HEK293 (cell line): Measurements from ENCODE around the gene EXOC3.

ENCODE experiments used
- CTCF ChIA-PET: fragments of 350-600 bp; formaldehyde crosslinking; extraction: SDS; loops from one replicate; lab custom pipeline; 2021; ENCODE audit warnings: antibody characterized with exemption; lab: Yijun Ruan, JAX
- POLR2A ChIA-PET: fragments of 300-600 bp; formaldehyde crosslinking; extraction: SDS; loops from one replicate; lab custom pipeline; 2020; ENCODE audit warnings: antibody characterized with exemption, inconsistent platforms; lab: Yijun Ruan, JAX
- H3K27ac ChIP-seq: fragments of 200-500 bp; sonication (Bioruptor generic); 2 replicates; pipeline ENCODE4 v1.5.1; 2014; ENCODE audit warnings: low read depth, low read length, control low read depth, inconsistent platforms; ENCODE audit errors: extremely low read depth
- H3K36me3 ChIP-seq, 2 experiments: fragments of 200-500 bp in 1 of 2; sonication (Bioruptor generic) in 1 of 2; 1 replicate in 1 of 2; 2 replicates in 1 of 2; pipeline ENCODE4 v1.5.1; 2014 to 2017; ENCODE audit warnings: inconsistent platforms in 2 of 2, low read length in 2 of 2; ENCODE audit not compliant: control insufficient read depth in 2 of 2, insufficient read depth in 1 of 2
- H3K4me1 ChIP-seq: fragments of 200-500 bp; sonication (Bioruptor generic); 2 replicates; pipeline ENCODE4 v1.5.1; 2014; ENCODE audit warnings: mild to moderate bottlenecking, low read length, inconsistent platforms; ENCODE audit not compliant: control insufficient read depth, insufficient read depth
- H3K4me3 ChIP-seq: 2 replicates; pipeline ENCODE4 v1.5.1; 2011; ENCODE audit warnings: low read depth, mild to moderate bottlenecking, control low read depth, low read length, moderate library complexity
- H3K9me3 ChIP-seq: fragments of 200-500 bp; sonication (Bioruptor generic); 2 replicates; pipeline ENCODE4 v1.5.1; 2014; ENCODE audit warnings: low read depth, low read length, inconsistent platforms; ENCODE audit not compliant: control insufficient read depth, insufficient read depth
- BCL6B ChIP-seq: fragments of 450-650 bp; formaldehyde crosslinking; IDR thresholded peaks from 2 replicates; pipeline ENCODE4 v1.5.1; 2017; ENCODE audit warnings: missing biosample characterization, missing genetic modification characterization
- GFI1B ChIP-seq: fragments of 450-650 bp; formaldehyde crosslinking; IDR thresholded peaks from 2 replicates; pipeline ENCODE4 v1.5.1; 2016; ENCODE audit warnings: missing biosample characterization, missing genetic modification characterization
- YY2 ChIP-seq: fragments of 450-650 bp; formaldehyde crosslinking; IDR thresholded peaks from 2 replicates; pipeline ENCODE4 v1.5.1; 2016; ENCODE audit warnings: missing biosample characterization, missing genetic modification characterization
- ZBTB17 ChIP-seq: fragments of 450-650 bp; formaldehyde crosslinking; IDR thresholded peaks from 2 replicates; pipeline ENCODE4 v1.5.1; 2016; ENCODE audit warnings: missing biosample characterization, missing genetic modification characterization
- ZBTB20 ChIP-seq: fragments of 450-650 bp; formaldehyde crosslinking; IDR thresholded peaks from 2 replicates; pipeline ENCODE4 v1.5.1; 2016; ENCODE audit warnings: missing biosample characterization, missing genetic modification characterization
- ZBTB48 ChIP-seq: fragments of 450-650 bp; formaldehyde crosslinking; IDR thresholded peaks from 2 replicates; pipeline ENCODE4 v1.5.1; 2016; ENCODE audit warnings: missing biosample characterization, missing genetic modification characterization
- ZBTB49 ChIP-seq: fragments of 450-650 bp; formaldehyde crosslinking; IDR thresholded peaks from 2 replicates; pipeline ENCODE4 v1.5.1; 2016; ENCODE audit warnings: missing biosample characterization, missing genetic modification characterization, low read depth
- ZBTB6 ChIP-seq: fragments of 450-650 bp; formaldehyde crosslinking; IDR thresholded peaks from 2 replicates; pipeline ENCODE4 v1.5.1; 2017; ENCODE audit warnings: missing biosample characterization, missing genetic modification characterization
- ZFHX2 ChIP-seq: fragments of 450-650 bp; formaldehyde crosslinking; conservative IDR thresholded peaks from 2 replicates; pipeline ENCODE4 v1.5.1; 2016; ENCODE audit warnings: missing biosample characterization, missing genetic modification characterization
- ZNF112 ChIP-seq: fragments of 450-650 bp; formaldehyde crosslinking; IDR thresholded peaks from 2 replicates; pipeline ENCODE4 v1.5.0; 2017; ENCODE audit warnings: missing biosample characterization, missing genetic modification characterization
- ZNF121 ChIP-seq: fragments of 450-650 bp; formaldehyde crosslinking; IDR thresholded peaks from 2 replicates; pipeline ENCODE4 v1.5.1; 2016; ENCODE audit warnings: missing biosample characterization, missing genetic modification characterization
- ZNF132 ChIP-seq: fragments of 450-650 bp; formaldehyde crosslinking; IDR thresholded peaks from 2 replicates; pipeline ENCODE4 v1.5.1; 2017; ENCODE audit warnings: missing biosample characterization, missing genetic modification characterization, borderline replicate concordance
- ZNF157 ChIP-seq: fragments of 450-650 bp; formaldehyde crosslinking; IDR thresholded peaks from 2 replicates; pipeline ENCODE4 v1.5.1; 2016; ENCODE audit warnings: missing biosample characterization, missing genetic modification characterization
- ZNF26 ChIP-seq: fragments of 450-650 bp; formaldehyde crosslinking; IDR thresholded peaks from 2 replicates; pipeline ENCODE4 v1.5.1; 2016; ENCODE audit warnings: missing biosample characterization, missing genetic modification characterization
- ZNF280C ChIP-seq: fragments of 450-650 bp; formaldehyde crosslinking; IDR thresholded peaks from 2 replicates; pipeline ENCODE4 v1.5.1; 2016; ENCODE audit warnings: missing biosample characterization, missing genetic modification characterization
- ZNF366 ChIP-seq: fragments of 450-650 bp; formaldehyde crosslinking; conservative IDR thresholded peaks from 2 replicates; pipeline ENCODE4 v1.5.1; 2016; ENCODE audit warnings: missing biosample characterization, missing genetic modification characterization
- ZNF529 ChIP-seq: fragments of 450-650 bp; formaldehyde crosslinking; IDR thresholded peaks from 2 replicates; pipeline ENCODE4 v1.5.1; 2017; ENCODE audit warnings: missing genetic modification characterization, missing biosample characterization; ENCODE audit not compliant: insufficient replicate concordance
- ZNF530 ChIP-seq: fragments of 450-650 bp; formaldehyde crosslinking; IDR thresholded peaks from 2 replicates; pipeline ENCODE4 v1.5.1; 2016; ENCODE audit warnings: low read depth, missing biosample characterization, missing genetic modification characterization
- ZNF544 ChIP-seq: fragments of 450-650 bp; formaldehyde crosslinking; IDR thresholded peaks from 2 replicates; pipeline ENCODE4 v1.5.0; 2017; ENCODE audit warnings: missing biosample characterization, missing genetic modification characterization
- ZNF626 ChIP-seq: fragments of 450-650 bp; sonication (Bioruptor Pico); formaldehyde crosslinking; IDR thresholded peaks from 2 replicates; pipeline ENCODE4 v1.5.1; 2018; ENCODE audit warnings: missing biosample characterization, missing genetic modification characterization, inconsistent platforms
- ZNF670 ChIP-seq: fragments of 450-650 bp; formaldehyde crosslinking; IDR thresholded peaks from 2 replicates; pipeline ENCODE4 v1.5.1; 2016; ENCODE audit warnings: missing biosample characterization, missing genetic modification characterization, low read depth
- ZNF785 ChIP-seq: fragments of 450-650 bp; formaldehyde crosslinking; IDR thresholded peaks from 2 replicates; pipeline ENCODE4 v1.5.1; 2016; ENCODE audit warnings: missing biosample characterization, missing genetic modification characterization
- ZNF791 ChIP-seq: fragments of 450-650 bp; formaldehyde crosslinking; IDR thresholded peaks from 2 replicates; pipeline ENCODE4 v1.5.1; 2016; ENCODE audit warnings: missing biosample characterization, missing genetic modification characterization
- ZXDB ChIP-seq: fragments of 450-650 bp; formaldehyde crosslinking; IDR thresholded peaks from 2 replicates; pipeline ENCODE4 v1.5.1; 2016; ENCODE audit warnings: missing biosample characterization, missing genetic modification characterization

Gene EXOC3

GRCh38 chr5:426392-426976 lies 16.5 kb upstream of the EXOC3 start:
- no peak overlapping the region for H3K4me3 ChIP-seq
- H3K36me3 ChIP-seq, result peaks cover 0 to 45% of the 10 kb centered on the region in 2 experiments; a peak in 2 of 3 replicates
- ChIA-PET CTCF (interaction anchor here (0.6 to 7.3 kb wide), 5 partner anchors 108 to 400 kb away, joined by 3 to 137 read pairs (median 4); partner anchors contain the start of gene AHRR), POLR2A (no interaction called here)
- H3K9me3 ChIP-seq, result no peaks in the 10 kb centered on the region
- TF ChIP-seq ZNF121, result no peak
- 0 out of 2 replicates have a peak, but pooled peaks have one; percentile 45 for TF ChIP-seq ZNF670 (tag by site-specific recombination)
- TF ChIP-seq ZBTB20 (tag by site-specific recombination), result 0 out of 2 replicates have a peak, but pooled peaks have one; percentile 22
- no peak for TF ChIP-seq ZNF112
- peak; percentile 14; the same call in 1 of the 2 replicates for TF ChIP-seq ZNF785 (tag by site-specific recombination)
- peak; percentile 29; the same call in 1 of the 2 replicates for TF ChIP-seq ZFHX2
- peak; percentile 100 for TF ChIP-seq ZNF366 (tag by site-specific recombination)
- TF ChIP-seq ZNF157, result 0 out of 2 replicates have a peak, but pooled peaks have one; percentile 27
- peak; percentile 52; the same call in 1 of the 2 replicates for TF ChIP-seq ZNF791
- peak; percentile 98 for TF ChIP-seq ZBTB17
- 0 out of 2 replicates have a peak, but pooled peaks have one; percentile 12 for TF ChIP-seq ZNF530 (tag by site-specific recombination)
- TF ChIP-seq ZNF544 (tag by site-specific recombination), result no peak
- TF ChIP-seq BCL6B (tag by site-specific recombination), result 0 out of 2 replicates have a peak, but pooled peaks have one; percentile 3
- no peak for TF ChIP-seq ZXDB (tag by site-specific recombination)
- TF ChIP-seq ZNF26 (tag by site-specific recombination), result peak; percentile 22; the same call in 1 of the 2 replicates
- peak; percentile 70; the same call in 1 of the 2 replicates for TF ChIP-seq ZNF280C (tag by site-specific recombination)
- no peak overlapping the region for H3K27ac ChIP-seq
- 0 out of 2 replicates have a peak, but pooled peaks cover 2% of the 10 kb centered on the region for H3K4me1 ChIP-seq

GRCh38 chr5:427415-428087 lies 15.4 kb upstream of the EXOC3 start:
- H3K27ac ChIP-seq, result no peak overlapping the region
- H3K9me3 ChIP-seq, result no peaks in the 10 kb centered on the region
- POLR2A ChIA-PET, result no interaction called here
- no peak overlapping the region for H3K4me3 ChIP-seq
- TF ChIP-seq YY2 (tag by site-specific recombination) (no peak), ZNF544 (tag by site-specific recombination) (no peak), ZBTB6 (no peak), GFI1B (tag by site-specific recombination) (no peak), ZNF132 (tag by site-specific recombination) (no peak), ZNF626 (tag by site-specific recombination) (no peak), ZNF529 (no peak), ZBTB48 (tag by site-specific recombination) (no peak), ZBTB49 (tag by site-specific recombination) (no peak)
- H3K36me3 ChIP-seq, result peaks cover 0 to 50% of the 10 kb centered on the region in 2 experiments; a peak in 2 of 3 replicates
- 0 out of 2 replicates have a peak, but pooled peaks cover 2% of the 10 kb centered on the region for H3K4me1 ChIP-seq
- CTCF ChIA-PET, result interaction anchor here (1.0 to 7.3 kb wide), 2 partner anchors 10 to 109 kb away, joined by 9 to 137 read pairs; partner anchors contain the start of gene AHRR
